ENCODE measurements around the gene OBSL1. TPM values are rescaled to one million over a fixed set of nuclear protein-coding genes. Genes with fewer than 3 reads are reported as not detected.

The OBSL1 gene
- polyA plus RNA-seq, 3 donors = 0.09 TPM; not detected in 2

DNA sequence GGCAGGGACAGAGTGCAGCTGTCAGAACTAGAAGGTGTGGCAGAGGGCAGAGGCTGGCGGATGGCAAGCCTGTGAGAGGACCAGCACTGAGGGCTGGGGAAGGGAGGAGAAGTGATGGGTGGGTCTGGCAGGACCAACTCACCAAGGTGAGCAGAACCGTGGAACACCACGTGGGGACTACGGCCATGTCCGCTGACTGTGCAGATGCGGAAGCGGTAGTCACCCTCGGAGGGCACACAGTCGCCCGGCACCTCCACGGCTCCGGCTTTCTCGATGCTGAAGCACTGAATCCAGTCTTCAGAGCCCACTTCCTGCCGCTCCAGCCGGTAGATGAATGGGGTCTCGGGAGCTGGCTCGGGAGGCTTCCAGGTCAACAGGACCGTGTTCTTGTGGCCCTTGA, 4.2 kb downstream of the OBSL1 start:
- H3K27ac Mint-ChIP-seq = no peak overlapping the region
- Histone ChIP-seq H2AFZ (ENCODE audit: insufficient read depth, low read depth, low read length, poor library complexity, severe bottlenecking) (no peak overlapping the region), H3K4me3 (replicated peaks in 1 of 3; ENCODE audit: low read depth in 2 of 3, low read length in 3 of 3) (no peak overlapping the region), H4K20me1 (ENCODE audit: insufficient read depth, low read length) (no peaks in the 10 kb centered on the region), H3K4me2 (replicated peaks; ENCODE audit: extremely low read depth, low read length, poor library complexity, severe bottlenecking) (no peak overlapping the region), H3K36me3 (replicated peaks in 1 of 2; ENCODE audit: control insufficient read depth in 1 of 2, insufficient read depth in 2 of 2, low read length in 2 of 2) (no peaks in the 10 kb centered on the region), H3K27me3 (ENCODE audit: control insufficient read depth in 2 of 2, insufficient read depth in 2 of 2, low read length in 2 of 2) (peaks cover 20 to 30% of the 10 kb centered on the region in 2 donors), H3K27ac (ENCODE audit: low read depth in 1 of 2, low read length in 2 of 2) (no peak overlapping the region), H3K9me3 (replicated peaks in 1 of 2; ENCODE audit: control insufficient read depth in 1 of 2, insufficient read depth in 1 of 2, low read length in 2 of 2) (no peaks in the 10 kb centered on the region), H3K79me2 (ENCODE audit: insufficient read depth, low read length) (no peaks in the 10 kb centered on the region), H3K4me1 (ENCODE audit: control insufficient read depth in 1 of 2, insufficient read depth in 2 of 2, low read length in 2 of 2) (peaks cover 0 to 15% of the 10 kb centered on the region in 2 donors), H3K9ac (ENCODE audit: insufficient read depth, low read length, poor library complexity, severe bottlenecking) (no peak overlapping the region)
- intact Hi-C loops (cut with micrococcal nuclease) = no loop called here
- H3K4me3 Mint-ChIP-seq = no peak overlapping the region
- 95% methylated on average over 15 of the region's 18 CpGs for WGBS (ENCODE audit: insufficient coverage)
- DNase-seq = no peak
- TF ChIP-seq CTCF (IDR thresholded peaks at IDR 0.05) = no peak
- H3K9me3 Mint-ChIP-seq = peaks cover 0 to 7% (median 0%) of the 10 kb centered on the region in 7 donors
- H3K27me3 Mint-ChIP-seq (ENCODE audit: low read depth in 3 of 3) = peaks cover 24 to 38% (median 37%) of the 10 kb centered on the region in 3 donors
- H3K36me3 Mint-ChIP-seq = peaks cover 0 to 7% of the 10 kb centered on the region in 2 donors
- H3K4me1 Mint-ChIP-seq = peaks cover 4% of the 10 kb centered on the region

DNA sequence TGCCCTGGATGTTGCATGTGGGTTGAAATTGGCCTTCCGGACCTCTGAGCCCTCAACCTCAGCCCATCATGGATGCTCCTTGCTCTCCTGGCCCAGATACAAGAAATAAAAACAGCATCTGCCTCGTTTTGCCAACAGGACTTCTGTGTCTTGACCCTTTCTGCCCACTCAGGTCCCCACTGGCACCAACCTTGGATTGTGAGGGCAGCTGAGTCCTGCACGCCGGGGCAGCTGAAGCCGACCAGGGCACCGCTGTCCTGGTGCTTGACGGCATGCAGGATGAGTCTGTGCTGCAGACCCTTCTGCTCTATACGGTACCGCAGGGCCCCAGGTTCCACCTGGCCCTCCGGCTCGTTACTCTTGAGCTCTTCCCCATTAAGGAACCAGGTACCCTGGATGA, 4.7 kb downstream of the OBSL1 start:
- no peak overlapping the region for H3K4me3 Mint-ChIP-seq
- H3K9me3 Mint-ChIP-seq = peaks cover 0 to 7% (median 0%) of the 10 kb centered on the region in 7 donors
- no peaks in the 10 kb centered on the region for H3K9me3 ChIP-seq (replicated peaks in 1 of 2; ENCODE audit: control insufficient read depth in 1 of 2, insufficient read depth in 1 of 2, low read length in 2 of 2)
- no peak overlapping the region for H3K4me3 ChIP-seq (replicated peaks in 1 of 3; ENCODE audit: low read depth in 2 of 3, low read length in 3 of 3)
- WGBS (ENCODE audit: insufficient coverage) = 98% methylated on average over 5 of the region's 11 CpGs
- H3K27me3 ChIP-seq (ENCODE audit: control insufficient read depth in 2 of 2, insufficient read depth in 2 of 2, low read length in 2 of 2) = peaks cover 15 to 25% of the 10 kb centered on the region in 2 donors
- no peaks in the 10 kb centered on the region for H4K20me1 ChIP-seq (ENCODE audit: insufficient read depth, low read length)
- no peak overlapping the region for H2AFZ ChIP-seq (ENCODE audit: insufficient read depth, low read depth, low read length, poor library complexity, severe bottlenecking)
- H3K27ac ChIP-seq (ENCODE audit: low read depth in 1 of 2, low read length in 2 of 2) = no peak overlapping the region
- peaks cover 4% of the 10 kb centered on the region for H3K4me1 Mint-ChIP-seq
- H3K27ac Mint-ChIP-seq = no peak overlapping the region
- DNase-seq = no peak
- no peak overlapping the region for H3K9ac ChIP-seq (ENCODE audit: insufficient read depth, low read length, poor library complexity, severe bottlenecking)
- no peak for TF ChIP-seq CTCF (IDR thresholded peaks at IDR 0.05)
- H3K79me2 ChIP-seq (ENCODE audit: insufficient read depth, low read length) = no peaks in the 10 kb centered on the region
- H3K4me2 ChIP-seq (replicated peaks; ENCODE audit: extremely low read depth, low read length, poor library complexity, severe bottlenecking) = no peak overlapping the region
- no peaks in the 10 kb centered on the region for H3K36me3 ChIP-seq (replicated peaks in 1 of 2; ENCODE audit: control insufficient read depth in 1 of 2, insufficient read depth in 2 of 2, low read length in 2 of 2)
- peaks cover 0 to 3% of the 10 kb centered on the region in 2 donors for H3K36me3 Mint-ChIP-seq
- H3K4me1 ChIP-seq (ENCODE audit: control insufficient read depth in 1 of 2, insufficient read depth in 2 of 2, low read length in 2 of 2) = peaks cover 0 to 15% of the 10 kb centered on the region in 2 donors
- peaks cover 19 to 33% (median 32%) of the 10 kb centered on the region in 3 donors for H3K27me3 Mint-ChIP-seq (ENCODE audit: low read depth in 3 of 3)
- intact Hi-C loops (cut with micrococcal nuclease) = no loop called here

Data from CD14-positive monocyte (primary cell).